ENCODE results near the gene TRIM2.

DNA sequence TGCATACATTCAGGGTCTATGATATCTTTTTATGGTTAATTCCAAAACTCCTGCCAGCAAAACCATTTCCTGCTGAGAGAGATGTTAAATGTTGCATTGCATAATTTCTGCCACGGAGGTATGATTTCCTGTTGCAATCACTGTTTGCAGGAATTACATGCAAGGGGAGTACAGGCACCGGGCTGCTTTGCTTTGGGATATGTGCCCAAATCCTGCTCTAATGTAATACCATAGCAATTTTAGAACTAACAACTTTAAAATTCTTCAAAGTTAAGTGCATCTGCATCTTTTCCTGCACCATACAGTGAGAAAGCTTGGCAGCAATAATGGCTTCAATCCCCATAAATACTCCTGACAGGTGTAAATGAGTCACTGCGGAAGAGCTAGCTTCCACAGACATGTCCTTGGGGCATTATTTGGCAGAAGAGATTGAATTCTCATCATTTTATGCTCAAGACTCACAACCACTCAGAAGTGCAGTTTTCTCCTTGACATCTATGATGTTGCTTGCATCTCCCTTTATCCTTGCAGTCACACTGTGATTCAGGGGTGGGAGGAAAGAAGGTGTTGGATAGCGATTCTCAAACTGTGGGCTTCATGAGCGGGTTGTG is 29.6 kb downstream of the TRIM2 start:
- TF ChIP-seq CTCF (IDR thresholded peaks at IDR 0.05): no peak
- no peak for TF ChIP-seq EP300 (IDR thresholded peaks at IDR 0.05)
- no peak for TF ChIP-seq POLR2A (IDR thresholded peaks at IDR 0.05)
